Activated CD4-positive, alpha-beta T cell treated with anti-CD3 and anti-CD28 coated beads, Interleukin-2, amount 50 U/mL, for 24 hours (primary cell): ENCODE results near the gene RPL29.

ENCODE experiments used
- DNase-seq, 2 donors: peaks; one replicate each; pipeline ENCODE4 v3.0.0-alpha.2; 2020; ENCODE audit warnings: low read depth in 1 of 2, low spot score in 1 of 2

The RPL29 gene

GRCh38 chr3:52026041-52026440, 30.3 kb upstream of the RPL29 start:
- DNase-seq = no peak

- DNase-seq = no peak
Measured at GRCh38 chr3:52025453-52025852, 29.8 kb upstream of the RPL29 start.

- no peak for DNase-seq
Measured at GRCh38 chr3:52024765-52025452, 29.2 kb upstream of the RPL29 start.

DNA sequence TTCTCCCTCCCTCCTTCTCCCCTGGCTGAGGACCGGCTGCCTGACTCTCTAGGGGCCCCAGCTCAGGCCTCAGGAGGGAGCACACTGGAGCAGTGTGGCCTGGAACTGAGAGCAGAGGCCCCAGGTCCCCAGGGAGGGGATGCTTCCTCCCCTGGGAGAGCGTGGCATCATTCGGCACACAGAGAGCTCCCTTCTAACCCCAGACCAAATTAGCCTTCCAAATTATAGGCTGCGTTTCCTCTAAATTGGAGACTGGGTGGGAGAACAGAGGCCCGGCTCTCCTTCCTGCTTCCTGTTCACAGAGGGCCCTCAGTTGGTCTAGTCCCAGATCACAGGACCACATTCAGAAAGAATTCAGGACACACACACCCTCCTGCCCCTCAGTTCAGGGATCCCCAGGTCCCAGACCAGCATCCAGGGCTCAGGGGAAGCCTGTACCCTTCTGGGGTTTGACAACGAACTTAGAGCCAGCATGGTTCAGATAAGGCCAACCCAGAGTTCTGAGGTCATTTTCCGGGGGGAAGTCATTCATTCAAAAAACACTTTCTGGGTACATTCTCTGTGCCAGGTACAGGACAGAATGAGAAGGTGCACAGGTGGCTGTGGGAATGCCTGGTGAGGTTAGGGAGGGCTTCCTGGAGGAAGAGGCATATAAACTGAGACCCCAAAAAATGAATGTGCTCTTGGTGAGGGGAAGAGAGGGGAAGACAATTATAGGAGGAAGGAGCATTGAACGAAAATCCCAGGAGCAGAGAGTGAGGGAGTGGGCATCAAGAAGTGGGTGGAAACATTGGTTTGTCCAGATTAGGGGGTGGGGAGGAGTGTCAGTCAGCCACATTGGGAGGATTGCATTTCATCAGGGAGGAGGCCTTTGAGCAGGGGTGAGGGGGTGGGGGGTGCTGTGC, 28.4 kb upstream of the RPL29 start:
- no peak for DNase-seq

DNA sequence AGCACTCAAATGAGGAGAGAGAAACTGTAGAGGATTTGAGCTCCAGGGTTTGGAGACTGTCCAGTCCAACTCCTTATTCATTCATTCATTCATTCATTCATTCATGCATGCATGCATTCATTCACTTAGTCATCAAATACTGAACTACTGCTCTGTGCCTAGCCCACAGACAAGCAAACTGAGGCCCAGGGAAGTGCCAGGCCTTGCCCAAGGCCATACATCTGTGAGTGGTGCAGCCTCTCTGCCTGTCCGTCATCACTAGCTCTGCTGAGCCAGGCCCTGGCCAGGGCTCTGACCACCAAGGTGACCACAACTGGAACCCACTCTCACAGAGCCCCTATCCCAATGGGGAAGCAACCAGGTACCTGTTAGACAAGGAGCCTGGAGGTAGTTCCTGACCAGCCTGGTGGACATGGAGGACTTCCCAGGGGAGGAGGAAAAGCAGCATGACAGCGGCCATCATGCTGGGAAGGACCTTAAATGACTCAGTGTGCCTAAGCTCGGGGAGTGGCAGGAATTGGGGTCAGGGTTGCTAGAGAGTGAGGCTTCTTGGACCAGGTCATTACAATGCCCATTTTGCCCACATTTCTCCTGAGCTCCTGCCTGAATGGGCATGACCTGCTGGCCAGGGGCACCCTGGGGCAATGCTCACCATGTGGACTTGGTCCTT, 27.5 kb upstream of the RPL29 start:
- DNase-seq = no peak

GRCh38 chr3:52022323-52023100, 26.8 kb upstream of the RPL29 start:
- DNase-seq = no peak

- DNase-seq = no peak
Measured at GRCh38 chr3:52021489-52022268, 26.0 kb upstream of the RPL29 start.

DNA sequence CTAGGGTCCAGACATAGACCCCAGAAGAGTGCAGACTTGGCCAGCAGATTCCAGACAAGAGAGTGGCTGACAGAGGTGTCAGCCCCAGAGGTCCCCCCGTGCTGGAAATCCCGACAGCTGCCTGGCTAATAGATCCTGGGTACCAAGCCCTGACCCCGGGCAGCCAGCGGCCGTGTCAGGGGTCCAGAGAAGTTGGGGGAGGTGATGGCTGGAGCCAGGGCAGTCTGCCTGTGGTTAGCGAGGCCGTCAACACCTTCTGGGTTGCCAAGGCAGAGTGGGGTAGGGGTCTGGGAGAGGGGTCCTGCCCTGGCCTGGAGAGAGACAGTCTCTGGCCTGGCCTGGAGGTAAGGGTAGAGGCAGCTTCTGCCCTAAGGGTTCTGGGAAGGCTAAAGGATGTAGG, 25.1 kb upstream of the RPL29 start:
- DNase-seq = no peak

GRCh38 chr3:52019352-52020080, 23.8 kb upstream of the RPL29 start:
- no peak for DNase-seq

- no peak for DNase-seq
Measured at GRCh38 chr3:52018319-52019000, 22.8 kb upstream of the RPL29 start.

GRCh38 chr3:52017586-52017985, 21.9 kb upstream of the RPL29 start:
- no peak for DNase-seq

DNA sequence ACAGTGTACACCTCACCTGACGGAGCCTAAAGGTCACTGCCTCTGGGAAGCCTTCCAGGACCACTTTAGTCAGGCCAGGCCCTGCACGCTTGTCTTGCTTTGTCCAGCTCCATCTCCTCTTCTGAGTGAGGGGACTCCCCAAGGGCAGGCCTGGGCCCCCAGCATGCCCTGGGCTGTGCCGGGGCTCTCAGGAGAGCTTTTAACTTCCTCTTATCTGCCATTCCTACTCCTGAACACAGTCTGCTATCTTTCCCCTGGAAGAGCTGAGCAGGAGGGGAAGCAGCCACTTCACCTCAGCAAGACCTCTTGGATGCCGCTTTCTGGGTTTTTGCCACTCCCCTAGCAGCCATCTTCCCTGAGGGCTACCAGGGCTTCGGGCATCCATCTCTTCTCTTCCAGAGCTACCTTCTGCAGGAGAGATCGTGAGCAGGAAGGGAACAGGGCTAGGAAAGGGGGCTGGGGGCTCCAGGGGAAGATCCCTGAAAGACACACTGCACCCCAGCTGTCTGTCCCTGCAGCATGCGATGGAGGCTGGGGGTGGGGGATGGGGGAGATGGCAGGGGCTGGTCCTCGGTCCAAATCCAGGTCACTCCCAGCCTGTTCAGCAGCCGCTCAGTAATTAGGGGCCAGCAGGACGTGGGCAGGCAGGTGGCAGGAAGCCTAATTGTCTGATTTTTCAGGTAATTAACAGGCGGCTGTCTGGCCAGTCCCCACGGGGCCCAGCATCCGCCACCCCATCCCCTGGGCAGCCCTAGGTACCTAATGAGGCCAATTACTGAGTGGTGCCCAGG, 19.9 kb upstream of the RPL29 start:
- no peak for DNase-seq

- DNase-seq = no peak
Measured at GRCh38 chr3:52014613-52015012, 18.9 kb upstream of the RPL29 start.

DNA sequence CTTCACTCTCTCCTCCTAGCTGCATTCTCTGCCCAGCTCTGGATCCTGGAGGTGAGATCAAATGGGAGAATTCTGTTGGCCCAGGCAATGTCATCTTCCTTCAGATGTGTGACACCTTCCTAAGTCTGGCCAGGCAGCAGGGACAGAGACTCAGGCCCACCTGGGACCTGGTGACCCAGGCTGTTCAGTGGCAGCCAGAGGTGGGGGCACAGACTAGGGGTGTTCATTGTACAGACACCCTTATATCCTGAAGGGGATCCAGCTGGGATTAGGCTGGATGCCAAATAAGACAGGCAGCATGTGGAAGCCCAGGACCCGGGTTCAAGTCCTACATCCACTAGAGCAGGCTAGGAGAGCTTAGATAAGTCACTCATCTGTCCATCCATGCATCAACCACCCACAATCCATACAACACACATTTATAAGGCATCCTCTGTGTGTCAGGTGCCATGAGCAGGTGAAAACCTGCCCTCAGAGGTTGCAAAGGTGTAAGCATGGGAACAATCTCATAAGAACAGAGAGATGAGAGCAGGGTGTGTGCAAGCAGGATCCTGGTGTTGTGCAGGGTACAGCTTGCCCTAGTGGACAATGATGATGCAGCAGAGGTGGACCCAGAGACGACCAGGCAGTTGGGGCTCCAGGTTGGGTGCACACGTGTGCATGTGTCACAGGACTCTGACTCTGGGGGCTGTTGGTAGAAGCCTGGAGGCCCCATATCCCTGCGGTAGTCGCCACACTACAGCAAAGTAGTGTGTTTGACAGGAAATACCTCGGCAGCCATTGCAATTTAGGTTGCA, 18.3 kb upstream of the RPL29 start:
- no peak for DNase-seq

GRCh38 chr3:52012699-52013098, 17.0 kb upstream of the RPL29 start:
- DNase-seq = no peak

DNA sequence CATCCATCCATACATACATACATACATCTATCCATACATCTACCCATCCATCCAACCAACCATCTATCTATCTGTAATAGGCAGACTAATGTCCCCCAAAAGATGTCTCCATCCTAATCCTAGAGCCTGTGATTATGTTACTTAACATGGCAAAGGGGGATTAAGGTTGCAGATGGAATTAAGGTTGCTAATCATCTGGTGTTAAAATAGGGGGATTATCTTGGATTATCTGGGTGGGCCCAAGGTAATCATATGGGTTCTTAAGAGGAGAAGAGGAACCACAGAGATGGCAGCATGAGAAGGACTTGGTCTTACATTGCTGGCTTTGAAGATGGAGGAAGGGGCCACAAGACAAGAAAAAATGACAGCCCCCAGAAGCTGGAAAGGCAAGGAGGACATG, 14.7 kb upstream of the RPL29 start:
- DNase-seq = no peak

DNA sequence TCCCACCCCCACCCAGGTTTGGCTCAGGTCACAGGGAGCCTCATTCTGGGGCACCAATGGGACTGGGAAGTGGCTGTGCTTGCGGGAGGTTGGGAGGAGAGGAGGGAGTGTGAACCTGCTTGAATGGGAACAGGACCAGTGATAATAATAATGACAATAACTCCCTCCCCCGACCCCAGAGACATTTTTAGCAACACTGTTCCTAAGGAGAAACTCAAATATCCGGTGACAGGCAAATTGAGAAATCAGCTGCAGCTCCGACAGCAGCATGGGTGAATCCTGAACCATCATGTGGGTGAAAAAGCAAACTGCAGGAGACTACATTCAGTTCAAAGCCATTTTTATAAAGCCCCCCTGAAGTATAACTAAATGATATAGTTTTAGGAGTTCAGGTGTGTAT, 11.6 kb upstream of the RPL29 start:
- no peak for DNase-seq

- DNase-seq = no peak
Measured at GRCh38 chr3:52006820-52007133, 11.1 kb upstream of the RPL29 start.
